Activated CD8-positive, alpha-beta T cell treated with anti-CD3 and anti-CD28 coated beads for 36 hours (primary cell): ENCODE results near the gene DMRTB1. TPM values are rescaled to one million over a fixed set of nuclear protein-coding genes. Genes with fewer than 3 reads are reported as not detected.

Source experiments
- ATAC-seq: fragments of 200-7000 bp; cut with Tn5 transposase; one replicate; pipeline ENCODE4 v1.10.0; 2021; ENCODE audit warnings: mild to moderate bottlenecking, moderate library complexity
- CTCF ChIA-PET: fragments of 350-600 bp; sonication (Branson Sonifier 250); formaldehyde crosslinking; loops from one replicate; lab custom pipeline; 2021; ENCODE audit warnings: antibody characterized with exemption; lab: Charles Lee
- POLR2A ChIA-PET: fragments of 350-600 bp; sonication (Branson Sonifier 250); formaldehyde crosslinking; loops from one replicate; lab custom pipeline; 2021; ENCODE audit warnings: antibody characterized with exemption; lab: Charles Lee
- DNase-seq: peaks from one replicate; pipeline ENCODE4 v3.0.0-alpha.2; 2020
- H3K27ac Mint-ChIP-seq: one replicate; pipeline ENCODE4 v1.8.0; 2021; ENCODE audit warnings: mild to moderate bottlenecking, mixed read lengths
- H3K27me3 Mint-ChIP-seq: one replicate; pipeline ENCODE4 v1.8.0; 2021; ENCODE audit warnings: mixed read lengths
- H3K36me3 Mint-ChIP-seq: one replicate; pipeline ENCODE4 v1.8.0; 2021; ENCODE audit warnings: low read depth, mixed read lengths
- H3K4me1 Mint-ChIP-seq: one replicate; pipeline ENCODE4 v1.8.0; 2021; ENCODE audit warnings: low read depth, mixed read lengths
- H3K4me3 Mint-ChIP-seq: one replicate; pipeline ENCODE4 v1.8.0; 2021; ENCODE audit warnings: mild to moderate bottlenecking, moderate library complexity, mixed read lengths
- H3K9me3 Mint-ChIP-seq: one replicate; pipeline ENCODE4 v1.8.0; 2021; ENCODE audit warnings: mixed read lengths
- intact Hi-C: fragments of 100-400 bp; cut with micrococcal nuclease; formaldehyde crosslinking; loops from one replicate; pipeline ENCODE4 v1.10.0; 2022
- total RNA-seq, 2 experiments: library from RNA; stranded (reverse); gene quantifications; one replicate each; pipeline ENCODE4 v1.2.3, GENCODE V29; 2021
- TF ChIP-seq, protein P1 (sequence below): fragments of 200-600 bp; IDR thresholded peaks from one replicate; pipeline ENCODE4 v1.8.0; 2022; ENCODE audit warnings: antibody characterized with exemption, mild to moderate bottlenecking

The DMRTB1 gene
- total RNA-seq, 2 experiments from 2014 or later: not detected

DNA sequence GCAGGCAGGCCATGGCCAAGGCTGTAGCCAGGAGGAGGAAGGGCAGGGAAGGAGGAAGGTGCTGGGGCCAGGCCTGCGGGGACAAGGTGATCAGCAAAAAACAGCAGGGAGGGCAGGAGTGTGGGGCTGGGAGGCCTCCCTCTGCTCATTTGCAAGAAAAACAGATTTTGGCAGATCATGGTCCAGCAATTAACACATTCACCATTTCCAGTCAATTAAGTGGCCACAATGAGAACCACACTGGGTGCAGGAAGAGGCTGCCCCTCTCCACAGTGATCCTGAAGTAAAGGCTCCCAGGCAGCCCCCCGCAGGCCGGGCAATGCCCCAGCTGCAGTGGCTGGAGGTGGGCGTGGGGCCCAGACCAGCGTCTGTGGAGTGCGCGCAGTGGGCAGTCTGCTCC lies 54.6 kb downstream of the DMRTB1 start:
- CTCF ChIA-PET: no interaction called here
- H3K27ac Mint-ChIP-seq: no peak overlapping the region
- POLR2A ChIA-PET: no interaction called here

DNA sequence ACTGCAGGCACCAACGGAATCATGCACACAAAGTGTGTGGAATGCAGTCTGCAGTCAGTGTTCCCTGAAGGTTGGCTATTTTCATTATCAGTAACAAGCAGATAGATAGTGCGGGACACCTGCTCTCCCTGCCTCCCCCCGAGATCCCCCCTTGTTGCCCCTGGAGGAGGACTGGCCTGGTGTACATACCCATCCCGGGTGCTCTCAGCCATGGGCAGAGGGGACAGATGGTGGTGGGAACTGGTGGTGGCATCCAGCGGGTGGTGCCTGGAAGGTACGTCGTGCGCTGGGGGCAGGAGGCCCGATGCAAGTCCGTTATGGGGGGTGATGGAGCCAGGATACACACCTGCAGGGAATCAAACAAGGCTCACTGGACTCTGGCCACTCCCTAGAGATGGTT lies 55.2 kb downstream of the DMRTB1 start:
- POLR2A ChIA-PET: no interaction called here
- Mint-ChIP-seq H3K4me3 (no peak overlapping the region), H3K9me3 (no peaks in the 10 kb centered on the region)

More for the DNA sequence above, 54.6 kb downstream of the DMRTB1 start:
- intact Hi-C loops: no loop called here
- H3K36me3 Mint-ChIP-seq: no peaks in the 10 kb centered on the region
- no peaks in the 10 kb centered on the region for H3K9me3 Mint-ChIP-seq
- no peak for ATAC-seq
- TF ChIP-seq, protein P1, sequence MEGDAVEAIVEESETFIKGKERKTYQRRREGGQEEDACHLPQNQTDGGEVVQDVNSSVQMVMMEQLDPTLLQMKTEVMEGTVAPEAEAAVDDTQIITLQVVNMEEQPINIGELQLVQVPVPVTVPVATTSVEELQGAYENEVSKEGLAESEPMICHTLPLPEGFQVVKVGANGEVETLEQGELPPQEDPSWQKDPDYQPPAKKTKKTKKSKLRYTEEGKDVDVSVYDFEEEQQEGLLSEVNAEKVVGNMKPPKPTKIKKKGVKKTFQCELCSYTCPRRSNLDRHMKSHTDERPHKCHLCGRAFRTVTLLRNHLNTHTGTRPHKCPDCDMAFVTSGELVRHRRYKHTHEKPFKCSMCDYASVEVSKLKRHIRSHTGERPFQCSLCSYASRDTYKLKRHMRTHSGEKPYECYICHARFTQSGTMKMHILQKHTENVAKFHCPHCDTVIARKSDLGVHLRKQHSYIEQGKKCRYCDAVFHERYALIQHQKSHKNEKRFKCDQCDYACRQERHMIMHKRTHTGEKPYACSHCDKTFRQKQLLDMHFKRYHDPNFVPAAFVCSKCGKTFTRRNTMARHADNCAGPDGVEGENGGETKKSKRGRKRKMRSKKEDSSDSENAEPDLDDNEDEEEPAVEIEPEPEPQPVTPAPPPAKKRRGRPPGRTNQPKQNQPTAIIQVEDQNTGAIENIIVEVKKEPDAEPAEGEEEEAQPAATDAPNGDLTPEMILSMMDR: no peak
- no peak for DNase-seq
- H3K4me3 Mint-ChIP-seq: no peak overlapping the region
- no peaks in the 10 kb centered on the region for H3K4me1 Mint-ChIP-seq
- H3K27me3 Mint-ChIP-seq: no peaks in the 10 kb centered on the region

DNA sequence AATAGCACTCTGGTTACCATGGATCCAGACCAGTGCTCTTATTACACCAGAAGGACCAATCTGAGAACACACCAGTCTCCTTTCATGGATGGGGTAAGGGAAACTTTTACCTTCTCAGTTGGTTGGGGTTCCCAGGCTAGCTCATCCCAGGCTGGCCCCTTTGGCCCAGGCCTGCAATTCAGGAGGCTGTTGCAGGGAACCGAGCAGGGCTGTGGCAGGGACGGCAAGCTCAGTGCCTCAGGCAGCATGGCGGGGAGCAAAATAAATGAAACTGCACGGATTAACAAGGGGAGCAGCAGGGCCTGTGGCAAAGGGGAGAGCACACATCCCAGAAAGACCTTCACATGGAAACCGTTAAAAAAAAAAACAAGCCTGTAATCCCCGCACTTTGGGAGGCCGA lies 57.0 kb downstream of the DMRTB1 start:
- Mint-ChIP-seq H3K4me1 (no peaks in the 10 kb centered on the region), H3K27me3 (no peaks in the 10 kb centered on the region), H3K36me3 (no peaks in the 10 kb centered on the region), H3K27ac (no peak overlapping the region), H3K9me3 (no peaks in the 10 kb centered on the region), H3K4me3 (no peak overlapping the region)
- TF ChIP-seq, protein P1: no peak
- ChIA-PET CTCF (interaction anchor here (0.7 kb wide), 1 partner anchor 30 kb away, joined by 3 read pairs; no protein-coding TSS in a partner anchor), POLR2A (no interaction called here)
- intact Hi-C loops: no loop called here
- DNase-seq (no peak), ATAC-seq (no peak)

More for the DNA sequence above, 55.2 kb downstream of the DMRTB1 start:
- Mint-ChIP-seq H3K27me3 (no peaks in the 10 kb centered on the region), H3K4me1 (no peaks in the 10 kb centered on the region), H3K27ac (no peak overlapping the region), H3K36me3 (no peaks in the 10 kb centered on the region)
- DNase-seq (no peak), ATAC-seq (no peak)
- CTCF ChIA-PET: no interaction called here
- intact Hi-C loops: no loop called here
- TF ChIP-seq, protein P1: no peak

Other genes starting within 250 kb of the DMRTB1 start
- gene CZIB, start 238.8 kb upstream of the DMRTB1 start, total RNA-seq: 10 to 100 TPM; 35.3 to 36.4 TPM
- gene MAGOH, start 220.9 kb upstream of the DMRTB1 start, total RNA-seq: 10 to 100 TPM; 90.9 to 91.4 TPM
- 10 to 100 TPM; 39.9 to 41.6 TPM for gene LRP8, start 131.3 kb upstream of the DMRTB1 start, total RNA-seq